SK-N-SH treated with all-trans-retinoic acid at 6 μM for 48 hours (cell line): Measurements from ENCODE around the gene EPHA6.

Experiments
- BACH2 ChIP-seq: fragments of 250-450 bp; sonication (Bioruptor Pico); IDR thresholded peaks from 2 replicates; pipeline ENCODE4 v1.9.0; 2021; ENCODE audit warnings: mild to moderate bottlenecking, borderline replicate concordance
- CSRNP3 ChIP-seq: fragments of 250-450 bp; sonication (Bioruptor Pico); IDR thresholded peaks from 2 replicates; pipeline ENCODE4 v1.5.1; 2021; ENCODE audit warnings: mild to moderate bottlenecking, moderate library complexity
- ESRRG ChIP-seq: fragments of 250-450 bp; sonication (Bioruptor Pico); IDR thresholded peaks from 2 replicates; pipeline ENCODE4 v1.6.1; 2021; ENCODE audit warnings: mild to moderate bottlenecking
- TOX ChIP-seq: fragments of 250-450 bp; sonication (Bioruptor Pico); IDR thresholded peaks from 2 replicates; pipeline ENCODE4 v1.8.0; 2021; ENCODE audit warnings: mild to moderate bottlenecking, moderate library complexity, borderline replicate concordance
- ZFP30 ChIP-seq: fragments of 450-650 bp; formaldehyde crosslinking; IDR thresholded peaks from 2 replicates; pipeline ENCODE4 v1.5.0; 2022; ENCODE audit warnings: mild to moderate bottlenecking, moderate library complexity
- ZNF70 ChIP-seq: fragments of 450-650 bp; formaldehyde crosslinking; IDR thresholded peaks from 2 replicates; pipeline ENCODE4 v1.5.0; 2020; ENCODE audit warnings: mild to moderate bottlenecking, moderate library complexity
- TF ChIP-seq, protein P1 (sequence below): fragments of 250-450 bp; sonication (Bioruptor Pico); IDR thresholded peaks from 2 replicates; pipeline ENCODE4 v1.8.0; 2020; ENCODE audit warnings: mild to moderate bottlenecking, moderate library complexity, borderline replicate concordance

DNA sequence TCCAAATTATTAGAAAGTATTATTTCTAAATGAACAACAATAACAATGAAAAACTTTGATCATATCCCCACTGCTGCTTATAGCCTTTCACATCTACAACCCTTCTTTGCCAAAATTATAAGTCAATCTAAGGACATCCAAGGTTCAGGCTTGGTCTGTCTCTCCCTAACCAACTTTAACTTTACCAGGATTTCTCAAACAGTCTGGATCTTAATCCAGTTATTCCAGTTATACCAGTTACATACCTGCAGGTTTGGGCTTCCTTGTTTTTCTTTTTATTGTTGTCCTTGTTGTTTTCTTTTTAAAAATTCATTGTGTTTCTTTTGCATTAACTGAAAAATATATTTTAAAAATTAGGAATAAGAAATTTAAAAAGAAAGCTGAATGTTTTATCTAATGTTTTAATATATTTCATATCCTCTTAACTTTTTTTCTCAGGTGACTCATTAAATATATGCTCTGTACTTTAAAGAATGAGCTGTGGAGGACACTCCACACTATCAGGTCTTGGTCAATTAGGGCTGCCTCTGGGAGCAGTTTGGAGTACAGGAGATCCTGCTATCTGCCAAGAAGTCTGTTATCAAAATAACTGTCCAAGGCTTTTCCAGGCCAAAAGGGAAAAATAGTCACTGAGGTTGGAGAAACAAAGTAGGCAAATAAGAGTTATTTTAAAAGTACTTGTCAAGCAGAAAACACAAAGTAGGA is 421.4 kb downstream of the EPHA6 start:
- TF ChIP-seq, protein P1, sequence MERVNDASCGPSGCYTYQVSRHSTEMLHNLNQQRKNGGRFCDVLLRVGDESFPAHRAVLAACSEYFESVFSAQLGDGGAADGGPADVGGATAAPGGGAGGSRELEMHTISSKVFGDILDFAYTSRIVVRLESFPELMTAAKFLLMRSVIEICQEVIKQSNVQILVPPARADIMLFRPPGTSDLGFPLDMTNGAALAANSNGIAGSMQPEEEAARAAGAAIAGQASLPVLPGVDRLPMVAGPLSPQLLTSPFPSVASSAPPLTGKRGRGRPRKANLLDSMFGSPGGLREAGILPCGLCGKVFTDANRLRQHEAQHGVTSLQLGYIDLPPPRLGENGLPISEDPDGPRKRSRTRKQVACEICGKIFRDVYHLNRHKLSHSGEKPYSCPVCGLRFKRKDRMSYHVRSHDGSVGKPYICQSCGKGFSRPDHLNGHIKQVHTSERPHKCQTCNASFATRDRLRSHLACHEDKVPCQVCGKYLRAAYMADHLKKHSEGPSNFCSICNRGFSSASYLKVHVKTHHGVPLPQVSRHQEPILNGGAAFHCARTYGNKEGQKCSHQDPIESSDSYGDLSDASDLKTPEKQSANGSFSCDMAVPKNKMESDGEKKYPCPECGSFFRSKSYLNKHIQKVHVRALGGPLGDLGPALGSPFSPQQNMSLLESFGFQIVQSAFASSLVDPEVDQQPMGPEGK (CRISPR knock-in tag): no peak
- TF ChIP-seq TOX (no peak), ZFP30 (no peak), ZNF70 (CRISPR knock-in tag) (no peak), BACH2 (CRISPR knock-in tag) (no peak), ESRRG (CRISPR knock-in tag) (no peak), CSRNP3 (CRISPR knock-in tag) (no peak)
